H9 (cell line): ENCODE measurements around the gene PCCB. TPM values are rescaled to one million over a fixed set of nuclear protein-coding genes. Genes with fewer than 3 reads are reported as not detected.

Experiments used
- DNase-seq: peaks from one replicate; pipeline ENCODE4 v3.0.0-alpha.2; 2017
- H2AFZ ChIP-seq: one replicate; pipeline ENCODE4 v1.6.1; 2013; ENCODE audit warnings: mild to moderate bottlenecking, low read length, control low read depth, moderate library complexity
- H2AK5ac ChIP-seq: 2 replicates; pipeline ENCODE4 v1.6.1; 2013; ENCODE audit warnings: low read length, control low read depth, mixed read lengths; ENCODE audit not compliant: insufficient read length
- H2BK120ac ChIP-seq: one replicate; pipeline ENCODE4 v1.6.1; 2013; ENCODE audit warnings: low read depth, mild to moderate bottlenecking, low read length, control low read depth, inconsistent platforms; ENCODE audit not compliant: poor library complexity, severe bottlenecking
- H2BK12ac ChIP-seq: 2 replicates; pipeline ENCODE4 v1.6.1; 2013; ENCODE audit warnings: low read length, control low read depth, mixed read lengths, low read depth; ENCODE audit not compliant: insufficient read length
- H2BK15ac ChIP-seq: 2 replicates; pipeline ENCODE4 v1.6.1; 2013; ENCODE audit warnings: low read depth, low read length, control low read depth
- H2BK20ac ChIP-seq: one replicate; pipeline ENCODE4 v1.6.1; 2013; ENCODE audit warnings: low read depth, mild to moderate bottlenecking, low read length, control low read depth, inconsistent platforms; ENCODE audit not compliant: poor library complexity, severe bottlenecking
- H2BK5ac ChIP-seq: 2 replicates; pipeline ENCODE4 v1.6.1; 2013; ENCODE audit warnings: low read length, control low read depth, mixed read lengths; ENCODE audit not compliant: insufficient read length
- H3K14ac ChIP-seq: 2 replicates; pipeline ENCODE4 v1.6.1; 2013; ENCODE audit warnings: low read length, control low read depth; ENCODE audit not compliant: insufficient read depth
- H3K18ac ChIP-seq: 2 replicates; pipeline ENCODE4 v1.6.1; 2013; ENCODE audit warnings: low read depth, mild to moderate bottlenecking, mixed read lengths, low read length, control low read depth; ENCODE audit not compliant: insufficient read length
- H3K23ac ChIP-seq: 2 replicates; pipeline ENCODE4 v1.6.1; 2013; ENCODE audit warnings: low read length, control low read depth, mixed read lengths, low read depth; ENCODE audit not compliant: insufficient read length
- H3K23me2 ChIP-seq: 2 replicates; pipeline ENCODE4 v1.6.1; 2013; ENCODE audit warnings: low read depth, mild to moderate bottlenecking, mixed read lengths, low read length, control low read depth; ENCODE audit not compliant: insufficient read length, poor library complexity, severe bottlenecking
- H3K27ac ChIP-seq: 2 replicates; pipeline ENCODE4 v1.5.1; 2013; ENCODE audit warnings: low read length, control low read depth, mixed read lengths, low read depth; ENCODE audit not compliant: insufficient read length
- H3K27me3 ChIP-seq: 2 replicates; pipeline ENCODE4 v1.6.1; 2013; ENCODE audit warnings: low read length, control low read depth, inconsistent platforms; ENCODE audit not compliant: insufficient read depth
- H3K4ac ChIP-seq: 2 replicates; pipeline ENCODE4 v1.6.1; 2013; ENCODE audit warnings: low read depth, mild to moderate bottlenecking, control low read depth, inconsistent platforms, low read length, moderate library complexity
- H3K4me1 ChIP-seq: 2 replicates; pipeline ENCODE4 v1.6.1; 2013; ENCODE audit warnings: low read length, control low read depth, inconsistent platforms; ENCODE audit not compliant: insufficient read depth
- H3K4me2 ChIP-seq: 2 replicates; pipeline ENCODE4 v1.6.1; 2013; ENCODE audit warnings: low read length, control low read depth, mixed read lengths; ENCODE audit not compliant: insufficient read length, insufficient read depth
- H3K56ac ChIP-seq: 2 replicates; pipeline ENCODE4 v1.6.1; 2013; ENCODE audit warnings: low read depth, mild to moderate bottlenecking, mixed read lengths, low read length, control low read depth; ENCODE audit not compliant: insufficient read length
- H3K79me1 ChIP-seq: 2 replicates; pipeline ENCODE4 v1.6.1; 2013; ENCODE audit warnings: low read depth, mild to moderate bottlenecking, moderate library complexity, low read length, control low read depth, inconsistent platforms; ENCODE audit not compliant: insufficient read depth, poor library complexity, severe bottlenecking
- H3K79me2 ChIP-seq: 2 replicates; pipeline ENCODE4 v1.6.1; 2013; ENCODE audit warnings: low read length, control low read depth, inconsistent platforms; ENCODE audit not compliant: insufficient read depth
- H3K9ac ChIP-seq: 2 replicates; pipeline ENCODE4 v1.6.1; 2013; ENCODE audit warnings: low read length, control low read depth, mixed read lengths; ENCODE audit not compliant: insufficient read length; ENCODE audit errors: extremely low read depth
- H3K9me3 ChIP-seq: one replicate; pipeline ENCODE4 v1.6.1; 2013; ENCODE audit warnings: low read depth, low read length, inconsistent platforms; ENCODE audit not compliant: control insufficient read depth
- H3T11ph ChIP-seq: one replicate; pipeline ENCODE4 v1.6.1; 2013; ENCODE audit warnings: mild to moderate bottlenecking, low read length, control low read depth, inconsistent platforms
- H4K20me1 ChIP-seq: one replicate; pipeline ENCODE4 v1.6.1; 2013; ENCODE audit not compliant: control insufficient read depth, insufficient read length, insufficient read depth
- H4K5ac ChIP-seq: 2 replicates; pipeline ENCODE4 v1.6.1; 2013; ENCODE audit warnings: low read depth, mild to moderate bottlenecking, mixed read lengths, low read length, control low read depth; ENCODE audit not compliant: insufficient read length
- H4K8ac ChIP-seq: replicated peaks from 2 replicates; pipeline ENCODE4 v1.6.1; 2013; ENCODE audit warnings: low read length, control low read depth, mixed read lengths, low read depth; ENCODE audit not compliant: insufficient read length
- H4K91ac ChIP-seq: 2 replicates; pipeline ENCODE4 v1.6.1; 2013; ENCODE audit warnings: low read depth, mild to moderate bottlenecking, moderate library complexity, mixed read lengths, low read length, control low read depth; ENCODE audit not compliant: insufficient read length
- H3K27ac Mint-ChIP-seq, 3 experiments: 2 replicates in 2 of 3; 3 replicates in 1 of 3; pipeline ENCODE4 v1.8.0; 2020 to 2021; ENCODE audit warnings: mixed read lengths in 3 of 3, mild to moderate bottlenecking in 1 of 3, moderate library complexity in 1 of 3
- H3K27me3 Mint-ChIP-seq: 2 replicates; pipeline ENCODE4 v1.8.0; 2021; ENCODE audit warnings: low read depth, mild to moderate bottlenecking, moderate library complexity, mixed read lengths
- H3K36me3 Mint-ChIP-seq, 3 experiments: 2 replicates in 2 of 3; 3 replicates in 1 of 3; pipeline ENCODE4 v1.8.0; 2020 to 2021; ENCODE audit warnings: low read depth in 3 of 3, mixed read lengths in 3 of 3; ENCODE audit not compliant: insufficient read depth in 1 of 3
- H3K4me1 Mint-ChIP-seq, 2 experiments: 2 replicates each; pipeline ENCODE4 v1.8.0; 2020; ENCODE audit warnings: mixed read lengths in 2 of 2
- H3K4me3 Mint-ChIP-seq, 2 experiments: 2 replicates in 1 of 2; 3 replicates in 1 of 2; pipeline ENCODE4 v1.8.0; 2020 to 2021; ENCODE audit warnings: mild to moderate bottlenecking in 2 of 2, mixed read lengths in 2 of 2, moderate library complexity in 1 of 2
- H3K9me3 Mint-ChIP-seq, 2 experiments: 2 replicates in 1 of 2; 3 replicates in 1 of 2; pipeline ENCODE4 v1.8.0; 2020; ENCODE audit warnings: mild to moderate bottlenecking in 2 of 2, mixed read lengths in 2 of 2, moderate library complexity in 1 of 2
- WGBS: extraction: QIAGEN DNeasy Blood & Tissue Kit; methylation state at CpG from one replicate; pipeline ENCODE4 v1.1.7; 2013; ENCODE audit warnings: missing lambda C conversion rate, low lambda C conversion rate, mixed read lengths; ENCODE audit not compliant: insufficient read length; ENCODE audit errors: extremely low coverage; 5-methylcytosine and 5-hydroxymethylcytosine counted together
- total RNA-seq: library from RNA; stranded (reverse); gene quantifications from 2 replicates; pipeline ENCODE4 v1.2.1, GENCODE V29; 2021
- TF ChIP-seq, protein P1 (sequence below): fragments of 200-600 bp; sonication (generic); conservative IDR thresholded peaks from 3 replicates; pipeline ENCODE4 v1.8.0; 2021; ENCODE audit warnings: antibody characterized with exemption, mild to moderate bottlenecking

PCCB gene
- total RNA-seq, 1 experiment from 2014 or later: 68.9 TPM

DNA sequence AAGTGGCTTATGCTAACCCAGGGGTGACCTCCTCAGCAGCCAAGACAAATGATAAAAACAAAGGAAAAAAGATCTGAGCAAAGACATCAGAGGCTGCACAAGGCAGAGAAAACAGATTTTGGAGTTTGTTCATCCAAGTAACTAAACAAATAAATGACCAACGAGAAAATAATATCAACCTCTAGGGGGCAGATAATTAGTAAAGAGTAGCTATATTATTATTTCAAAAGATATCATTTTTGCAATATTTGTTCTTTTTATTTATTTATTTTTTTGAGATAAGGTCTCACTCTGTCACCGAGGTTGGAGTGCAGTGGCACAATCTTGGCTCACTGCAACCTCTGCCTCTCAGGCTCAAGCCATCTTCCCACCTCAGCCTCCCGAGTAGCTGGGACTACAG lies 101.8 kb downstream of the PCCB start:
- Histone ChIP-seq H4K20me1 (no peaks in the 10 kb centered on the region), H3K27me3 (no peaks in the 10 kb centered on the region), H3K4ac (no peak overlapping the region), H3K14ac (no peak overlapping the region), H2BK120ac (no peak overlapping the region), H4K5ac (no peak overlapping the region), H3K27ac (no peak overlapping the region), H2BK12ac (no peak overlapping the region), H2BK20ac (no peak overlapping the region), H3T11ph (no peak overlapping the region), H2BK5ac (no peak overlapping the region), H3K23me2 (no peaks in the 10 kb centered on the region), H3K9ac (no peak overlapping the region), H3K18ac (no peak overlapping the region), H3K4me2 (no peak overlapping the region), H2AFZ (no peak overlapping the region), H3K56ac (no peak overlapping the region), H3K79me1 (peaks cover 4% of the 10 kb centered on the region), H3K79me2 (no peaks in the 10 kb centered on the region), H3K4me1 (no peaks in the 10 kb centered on the region), H3K23ac (no peak overlapping the region), H4K91ac (no peak overlapping the region), H4K8ac (no peak overlapping the region), H3K9me3 (no peaks in the 10 kb centered on the region), H2AK5ac (no peak overlapping the region), H2BK15ac (no peak overlapping the region)
- no peak overlapping the region for H3K4me3 Mint-ChIP-seq
- H3K27ac Mint-ChIP-seq: peak overlapping the region in 1 of 3 experiments; percentile 87; a peak in 2 of 7 replicates
- WGBS: no CpG with 5 or more reads among the region's 3 CpGs
- H3K9me3 Mint-ChIP-seq: no peaks in the 10 kb centered on the region; a peak in 1 of 5 replicates
- H3K27me3 Mint-ChIP-seq: no peaks in the 10 kb centered on the region
- TF ChIP-seq, protein P1, sequence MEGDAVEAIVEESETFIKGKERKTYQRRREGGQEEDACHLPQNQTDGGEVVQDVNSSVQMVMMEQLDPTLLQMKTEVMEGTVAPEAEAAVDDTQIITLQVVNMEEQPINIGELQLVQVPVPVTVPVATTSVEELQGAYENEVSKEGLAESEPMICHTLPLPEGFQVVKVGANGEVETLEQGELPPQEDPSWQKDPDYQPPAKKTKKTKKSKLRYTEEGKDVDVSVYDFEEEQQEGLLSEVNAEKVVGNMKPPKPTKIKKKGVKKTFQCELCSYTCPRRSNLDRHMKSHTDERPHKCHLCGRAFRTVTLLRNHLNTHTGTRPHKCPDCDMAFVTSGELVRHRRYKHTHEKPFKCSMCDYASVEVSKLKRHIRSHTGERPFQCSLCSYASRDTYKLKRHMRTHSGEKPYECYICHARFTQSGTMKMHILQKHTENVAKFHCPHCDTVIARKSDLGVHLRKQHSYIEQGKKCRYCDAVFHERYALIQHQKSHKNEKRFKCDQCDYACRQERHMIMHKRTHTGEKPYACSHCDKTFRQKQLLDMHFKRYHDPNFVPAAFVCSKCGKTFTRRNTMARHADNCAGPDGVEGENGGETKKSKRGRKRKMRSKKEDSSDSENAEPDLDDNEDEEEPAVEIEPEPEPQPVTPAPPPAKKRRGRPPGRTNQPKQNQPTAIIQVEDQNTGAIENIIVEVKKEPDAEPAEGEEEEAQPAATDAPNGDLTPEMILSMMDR: peak; percentile 58
- DNase-seq: no peak
- peaks cover 0 to 17% (median 14%) of the 10 kb centered on the region in 3 experiments; a peak in 5 of 7 replicates for H3K36me3 Mint-ChIP-seq
- peaks cover 8 to 11% of the 10 kb centered on the region in 2 experiments for H3K4me1 Mint-ChIP-seq
